NT2/D1 (cell line): ENCODE data around the gene ABCC6.
"Not testable (repeated sequence)": the region's sequence is repeated elsewhere in the genome, so short reads cannot be mapped to it uniquely, and the experiment has no call there.

Experiments used
- SUZ12 ChIP-seq: IDR thresholded peaks from 2 replicates; pipeline ENCODE4 v1.6.1; 2011; ENCODE audit not compliant: insufficient read length, insufficient read depth; ENCODE audit errors: extremely low read depth
- YY1 ChIP-seq: IDR thresholded peaks from 2 replicates; pipeline ENCODE4 v1.6.1; 2011; ENCODE audit not compliant: insufficient read length, insufficient read depth
- ZNF274 ChIP-seq: IDR thresholded peaks from 2 replicates; pipeline ENCODE4 v1.6.1; 2011; ENCODE audit warnings: mild to moderate bottlenecking, low read depth, low read length

DNA sequence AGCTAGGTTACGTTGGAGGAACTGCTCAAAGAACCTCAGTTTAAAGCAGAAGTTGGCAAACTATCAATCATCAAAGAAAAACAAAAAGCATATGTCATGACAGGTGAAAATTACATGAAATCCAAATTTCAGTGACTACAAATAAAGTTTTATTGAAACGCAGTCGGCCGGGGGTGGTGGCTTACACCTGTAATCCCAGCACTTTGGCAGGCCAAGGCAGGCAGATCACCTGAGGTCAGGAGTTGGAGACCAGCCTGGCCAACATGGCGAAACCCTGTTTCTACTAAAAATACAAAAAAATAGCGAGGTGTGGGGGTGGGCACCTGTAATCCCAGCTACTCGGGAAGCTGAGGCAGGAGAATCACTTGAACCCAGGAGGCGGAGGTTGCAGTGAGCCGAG lies 2.8 kb downstream of the ABCC6 start:
- not testable (repeated sequence) for TF ChIP-seq ZNF274, YY1, SUZ12
